Stimulated activated CD4-positive, alpha-beta T cell treated with anti-CD3 and anti-CD28 coated beads, Interleukin-1b, Interleukin-23, amount 100 ng/mL, for 4 hours (primary cell): ENCODE results near the gene IL15RA.
"Not testable (repeated sequence)": the region's sequence is repeated elsewhere in the genome, so short reads cannot be mapped to it uniquely, and the experiment has no call there.

Source experiments
- DNase-seq, 2 donors: peaks; one replicate each; pipeline ENCODE4 v3.0.0-alpha.2; 2020; ENCODE audit warnings: low read depth in 2 of 2

IL15RA gene

GRCh38 chr10:5929442-5929841 is 47.9 kb downstream of the IL15RA start:
- no peak for DNase-seq

GRCh38 chr10:5927306-5927705 is 50.0 kb downstream of the IL15RA start:
- DNase-seq: no peak

DNA sequence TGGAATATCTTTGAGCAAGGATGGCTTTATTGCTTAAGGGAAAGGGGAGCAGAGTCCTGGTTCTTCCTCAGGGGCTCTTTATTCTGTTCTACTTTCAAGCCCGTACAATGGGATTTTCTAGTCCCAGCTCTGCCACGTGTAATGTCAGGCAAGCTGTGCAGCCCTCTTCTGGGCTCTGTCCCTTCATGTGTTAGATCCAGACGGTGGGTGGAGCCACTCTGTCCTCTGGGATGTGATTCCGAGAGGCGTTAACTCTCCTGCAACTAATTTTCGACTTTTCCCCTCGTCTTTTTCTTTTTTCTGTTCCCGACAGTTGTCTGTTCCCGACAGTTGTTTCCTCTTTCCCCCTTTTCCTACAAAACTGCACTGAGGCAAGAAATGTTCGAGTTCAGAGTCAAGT is 52.5 kb downstream of the IL15RA start:
- DNase-seq: no peak

DNA sequence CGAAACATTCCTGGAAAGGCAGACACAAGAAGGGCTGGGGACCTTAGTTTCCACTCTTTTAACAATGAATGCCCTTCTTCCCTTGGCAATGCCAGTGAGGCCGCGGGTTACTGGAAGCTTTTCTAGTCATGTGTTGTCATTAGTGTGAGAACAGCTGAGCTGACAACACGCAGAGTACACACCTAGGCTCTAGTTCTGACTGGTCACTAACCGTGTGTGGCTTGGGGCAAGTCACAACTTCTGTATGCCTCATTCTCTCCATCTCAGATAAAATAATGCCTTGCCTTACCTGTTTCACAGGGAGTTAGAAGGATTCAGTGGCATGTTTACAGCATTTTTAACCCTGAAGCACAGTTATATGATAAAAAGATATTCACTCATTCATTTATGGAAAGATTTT is 55.6 kb downstream of the IL15RA start:
- no peak for DNase-seq

DNA sequence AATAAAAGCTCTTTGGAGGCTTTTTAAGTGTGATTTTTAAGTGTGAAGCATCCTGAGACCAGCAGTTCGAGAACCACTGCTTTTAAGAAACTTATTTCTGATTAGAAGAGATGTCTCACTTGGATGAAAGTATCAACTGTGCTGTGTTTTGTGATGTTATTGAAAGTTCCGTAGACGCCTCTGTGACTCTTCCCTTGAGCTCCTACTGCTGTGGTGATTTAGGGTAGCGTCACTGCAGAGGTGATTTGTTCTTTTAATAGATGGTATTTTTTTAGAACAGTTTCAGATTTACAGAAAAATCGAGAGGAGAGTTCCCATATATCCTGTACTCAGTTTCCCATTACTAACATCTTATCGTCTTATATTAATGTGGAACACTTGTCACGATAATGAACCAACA is 57.8 kb downstream of the IL15RA start:
- DNase-seq: no peak

DNA sequence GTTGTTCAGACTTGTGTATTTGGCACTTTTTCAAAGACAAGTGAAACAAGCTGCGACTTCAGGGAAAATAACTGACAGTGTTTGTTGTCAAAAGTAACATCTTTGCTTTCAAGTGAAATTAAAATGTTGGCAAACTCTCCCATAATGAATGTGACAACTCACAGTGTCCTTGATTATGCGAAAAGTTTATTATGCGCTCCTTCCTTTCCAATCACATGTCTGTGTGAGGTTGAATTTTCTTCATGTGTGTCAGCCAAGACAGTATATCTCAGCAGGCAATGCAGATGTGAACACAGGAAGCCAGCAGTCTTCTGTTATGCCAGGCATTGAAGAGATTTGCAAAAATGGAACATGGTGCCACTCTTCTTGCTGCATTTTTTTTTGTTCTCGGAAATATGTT is 58.6 kb downstream of the IL15RA start:
- no peak for DNase-seq

GRCh38 chr10:5917305-5917704 is 60.0 kb downstream of the IL15RA start:
- DNase-seq: no peak

- DNase-seq: no peak
These were observed 61.9 kb downstream of the IL15RA start for GRCh38 chr10:5915451-5915850.

DNA sequence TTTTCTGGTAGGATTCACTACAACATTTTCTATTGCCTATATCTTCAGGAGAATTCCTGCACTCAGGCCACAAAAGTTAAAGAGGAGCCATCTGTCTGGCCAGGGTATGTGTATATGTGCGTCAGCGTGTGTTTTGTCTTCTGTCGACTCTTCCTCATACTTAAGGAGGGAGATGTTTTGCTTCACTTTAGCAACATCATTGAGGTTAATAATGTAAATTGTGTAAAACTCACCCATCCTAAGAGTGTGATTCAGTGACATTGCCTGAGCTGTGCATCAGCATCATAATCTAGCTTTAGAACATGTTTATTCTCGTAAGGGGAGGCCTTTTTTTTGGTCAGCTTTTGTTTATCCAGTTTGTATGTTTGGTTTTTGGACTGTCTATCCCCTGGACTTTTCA is 63.6 kb downstream of the IL15RA start:
- no peak for DNase-seq

DNA sequence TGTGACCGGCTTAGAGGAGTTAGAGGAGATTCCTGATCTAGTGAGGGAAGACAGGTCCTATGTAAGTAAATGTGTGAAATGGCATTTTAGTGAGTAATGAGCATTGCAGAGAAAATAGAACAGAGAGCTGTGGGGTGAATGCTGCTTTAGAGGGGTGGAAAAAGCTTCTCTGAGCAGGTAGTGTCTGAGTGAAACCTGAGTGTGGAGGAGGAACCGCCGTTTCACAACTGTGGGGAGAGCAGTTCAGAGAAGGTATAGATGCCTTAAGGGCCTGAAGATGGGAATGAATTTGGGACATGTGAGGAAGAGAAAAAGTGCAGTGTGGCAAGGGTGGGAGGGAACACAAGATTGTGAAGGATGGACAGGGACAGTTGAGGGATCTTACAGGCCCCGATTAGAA is 65.7 kb downstream of the IL15RA start:
- no peak for DNase-seq

GRCh38 chr10:5910323-5911100 is 66.8 kb downstream of the IL15RA start:
- no peak for DNase-seq

DNA sequence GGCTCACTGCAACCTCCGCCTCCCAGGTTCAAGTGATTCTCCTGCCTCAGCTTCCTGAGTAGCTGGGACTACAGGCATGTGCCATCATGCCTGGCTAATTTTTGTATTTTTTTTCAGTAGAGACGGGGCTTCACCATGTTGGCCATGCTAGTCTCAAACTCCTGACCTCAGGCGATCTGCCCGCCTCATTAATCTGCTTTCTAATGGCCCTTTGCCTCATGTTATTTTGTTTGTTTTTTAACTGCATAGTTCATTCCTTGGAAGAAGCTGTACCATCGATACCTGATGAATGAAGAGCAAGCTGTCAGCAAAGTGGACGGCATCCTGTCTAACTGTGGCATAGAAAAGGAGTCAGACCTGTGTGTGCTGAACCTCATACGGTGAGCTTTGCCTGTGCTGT is 68.7 kb downstream of the IL15RA start:
- DNase-seq: not testable (repeated sequence)

DNA sequence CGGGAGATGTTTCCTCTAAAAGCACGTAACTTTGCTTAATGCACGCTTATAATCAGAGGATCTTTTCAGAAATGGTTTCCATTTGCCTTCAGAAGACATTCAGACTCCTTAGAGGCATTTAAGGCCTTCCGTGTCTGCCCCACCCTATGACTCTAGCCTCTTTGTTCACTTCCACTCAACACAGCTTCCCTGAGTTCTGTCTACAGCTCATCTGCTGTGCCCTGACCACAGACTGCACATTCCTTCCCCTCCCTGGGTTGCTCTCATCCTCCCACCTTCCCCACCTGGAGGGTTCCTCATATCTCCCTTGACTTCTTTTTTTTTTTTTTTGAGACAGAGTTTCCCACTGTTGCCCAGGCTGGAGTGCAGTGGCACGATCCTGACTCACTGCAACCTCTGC is 70.7 kb downstream of the IL15RA start:
- DNase-seq: no peak

- DNase-seq: no peak
These were observed 71.4 kb downstream of the IL15RA start for GRCh38 chr10:5905854-5906507.

GRCh38 chr10:5904227-5904626 is 73.1 kb downstream of the IL15RA start:
- DNase-seq: no peak

- no peak for DNase-seq
These were observed 73.8 kb downstream of the IL15RA start for GRCh38 chr10:5903563-5903962.

- no peak for DNase-seq
These were observed 74.7 kb downstream of the IL15RA start for GRCh38 chr10:5902511-5903274.
